ENCODE measurements around the gene ACE. TPM values are rescaled to one million over a fixed set of nuclear protein-coding genes. Genes with fewer than 3 reads are reported as not detected.

The ACE gene
- total and polyA plus RNA-seq, 5 donors: 4.0 to 10.1 (median 5.7) TPM

GRCh38 chr17:63445065-63445464 is 31.8 kb upstream of the ACE start:
- H3K9me3 ChIP-seq (ENCODE audit: control insufficient read depth, low read length): no peaks in the 10 kb centered on the region
- no peaks in the 10 kb centered on the region for H3K27me3 ChIP-seq (ENCODE audit: control insufficient read depth, insufficient read depth)
- DNase-seq: peak in 2 of 3 donors; percentile 25 to 49
- no peak for ATAC-seq
- WGBS: 68% methylated on average over 7 of the region's 7 CpGs
- H3K4me3 ChIP-seq (ENCODE audit: low read length): no peak overlapping the region
- intact Hi-C loops (cut with DNase I): no loop called here
- H3K27ac ChIP-seq (ENCODE audit: low read length): no peak overlapping the region
- peaks cover 7% of the 10 kb centered on the region for H3K4me1 ChIP-seq (ENCODE audit: control insufficient read depth, insufficient read depth, low read length)

- intact Hi-C loops (cut with DNase I): no loop called here
- peak overlapping the region; percentile 32 for H3K27ac ChIP-seq (ENCODE audit: low read length)
- peak; percentile 35 to 73 (median 63) for DNase-seq
- H3K4me3 ChIP-seq (ENCODE audit: low read length): peak overlapping the region; percentile 69
- H3K4me1 ChIP-seq (ENCODE audit: control insufficient read depth, insufficient read depth, low read length): peaks cover 5% of the 10 kb centered on the region
- 9% methylated on average over 24 of the region's 24 CpGs for WGBS
- H3K27me3 ChIP-seq (ENCODE audit: control insufficient read depth, insufficient read depth): no peaks in the 10 kb centered on the region
- peak in 1 of 2 donors; percentile 0 for ATAC-seq
- H3K9me3 ChIP-seq (ENCODE audit: control insufficient read depth, low read length): no peaks in the 10 kb centered on the region
Measured at GRCh38 chr17:63445571-63445953, 31.3 kb upstream of the ACE start.

- DNase-seq: peak; percentile 88 to 93 (median 93)
- intact Hi-C loops (cut with DNase I): no loop called here
- H3K4me1 ChIP-seq (ENCODE audit: control insufficient read depth, insufficient read depth, low read length): peaks cover 7% of the 10 kb centered on the region
Measured at GRCh38 chr17:63445954-63446752, 30.7 kb upstream of the ACE start, which contains the start of gene CYB561. Gene CYB561, minus strand, starts transcription at chr17:63446306. Its CDS starts 8,759 bp downstream, at chr17:63437547.

GRCh38 chr17:63446753-63447470 is 29.9 kb upstream of the ACE start:
- Histone ChIP-seq H3K4me1 (ENCODE audit: control insufficient read depth, insufficient read depth, low read length) (peaks cover 7% of the 10 kb centered on the region), H3K27ac (ENCODE audit: low read length) (peak overlapping the region; percentile 55), H3K9me3 (ENCODE audit: control insufficient read depth, low read length) (no peaks in the 10 kb centered on the region), H3K4me3 (ENCODE audit: low read length) (peak overlapping the region; percentile 69), H3K27me3 (ENCODE audit: control insufficient read depth, insufficient read depth) (no peaks in the 10 kb centered on the region)
- ATAC-seq (peak; percentile 73 to 76), DNase-seq (peak; percentile 80 to 91 (median 90))
- intact Hi-C loops (cut with DNase I): no loop called here
- WGBS: 25% methylated on average over 44 of the region's 44 CpGs

More at GRCh38 chr17:63445954-63446752, 30.7 kb upstream of the ACE start, which contains the start of gene CYB561:
- H3K27ac ChIP-seq (ENCODE audit: low read length): peak within 1 kb of the TSS; percentile 55
- ATAC-seq: peak; percentile 77 to 79
- no peaks in the 10 kb centered on the region for H3K9me3 ChIP-seq (ENCODE audit: control insufficient read depth, low read length)
- H3K27me3 ChIP-seq (ENCODE audit: control insufficient read depth, insufficient read depth): no peaks in the 10 kb centered on the region
- WGBS: under 1% methylated on average over 98 of the region's 99 CpGs
- peak within 1 kb of the TSS; percentile 69 for H3K4me3 ChIP-seq (ENCODE audit: low read length)

GRCh38 chr17:63447471-63448009 is 29.3 kb upstream of the ACE start:
- Histone ChIP-seq H3K27ac (ENCODE audit: low read length) (peak overlapping the region; percentile 55), H3K27me3 (ENCODE audit: control insufficient read depth, insufficient read depth) (no peaks in the 10 kb centered on the region), H3K9me3 (ENCODE audit: control insufficient read depth, low read length) (no peaks in the 10 kb centered on the region), H3K4me1 (ENCODE audit: control insufficient read depth, insufficient read depth, low read length) (peaks cover 8% of the 10 kb centered on the region), H3K4me3 (ENCODE audit: low read length) (no peak overlapping the region)
- intact Hi-C loops (cut with DNase I): no loop called here
- peak in 2 of 3 donors; percentile 53 to 57 for DNase-seq
- WGBS: 37% methylated on average over 12 of the region's 12 CpGs
- ATAC-seq: peak in 1 of 2 donors; percentile 13

- Histone ChIP-seq H3K4me3 (ENCODE audit: low read length) (no peak overlapping the region), H3K9me3 (ENCODE audit: control insufficient read depth, low read length) (no peaks in the 10 kb centered on the region), H3K4me1 (ENCODE audit: control insufficient read depth, insufficient read depth, low read length) (peaks cover 13% of the 10 kb centered on the region), H3K27me3 (ENCODE audit: control insufficient read depth, insufficient read depth) (no peaks in the 10 kb centered on the region), H3K27ac (ENCODE audit: low read length) (no peak overlapping the region)
- DNase-seq (peak in 1 of 3 donors; percentile 42), ATAC-seq (no peak)
- WGBS: 83% methylated on average over 3 of the region's 3 CpGs
- intact Hi-C loops (cut with DNase I): no loop called here
Measured at GRCh38 chr17:63448655-63449054, 28.2 kb upstream of the ACE start.

- Histone ChIP-seq H3K9me3 (ENCODE audit: control insufficient read depth, low read length) (no peaks in the 10 kb centered on the region), H3K4me3 (ENCODE audit: low read length) (no peak overlapping the region), H3K27me3 (ENCODE audit: control insufficient read depth, insufficient read depth) (no peaks in the 10 kb centered on the region), H3K4me1 (ENCODE audit: control insufficient read depth, insufficient read depth, low read length) (peaks cover 13% of the 10 kb centered on the region), H3K27ac (ENCODE audit: low read length) (no peak overlapping the region)
- WGBS: 43% methylated on average over 11 of the region's 11 CpGs
- ATAC-seq (no peak), DNase-seq (peak in 2 of 3 donors; percentile 48 to 60)
- intact Hi-C loops (cut with DNase I): no loop called here
Measured at GRCh38 chr17:63450551-63450950, 26.3 kb upstream of the ACE start.

GRCh38 chr17:63451150-63451549 is 25.7 kb upstream of the ACE start:
- no peak for ATAC-seq

GRCh38 chr17:63452046-63452961 is 24.6 kb upstream of the ACE start:
- DNase-seq (peak in 2 of 3 donors; percentile 19 to 31), ATAC-seq (no peak)
- Histone ChIP-seq H3K27ac (ENCODE audit: low read length) (no peak overlapping the region), H3K4me1 (ENCODE audit: control insufficient read depth, insufficient read depth, low read length) (peaks cover 13% of the 10 kb centered on the region), H3K9me3 (ENCODE audit: control insufficient read depth, low read length) (no peaks in the 10 kb centered on the region), H3K27me3 (ENCODE audit: control insufficient read depth, insufficient read depth) (no peaks in the 10 kb centered on the region), H3K4me3 (ENCODE audit: low read length) (no peak overlapping the region)
- 78% methylated on average over 15 of the region's 15 CpGs for WGBS
- intact Hi-C loops (cut with DNase I): no loop called here

More at GRCh38 chr17:63451150-63451549, 25.7 kb upstream of the ACE start:
- Histone ChIP-seq H3K27ac (ENCODE audit: low read length) (no peak overlapping the region), H3K4me3 (ENCODE audit: low read length) (no peak overlapping the region), H3K27me3 (ENCODE audit: control insufficient read depth, insufficient read depth) (no peaks in the 10 kb centered on the region), H3K9me3 (ENCODE audit: control insufficient read depth, low read length) (no peaks in the 10 kb centered on the region), H3K4me1 (ENCODE audit: control insufficient read depth, insufficient read depth, low read length) (peaks cover 13% of the 10 kb centered on the region)
- whole genome bisulfite sequencing: 95% methylated on average over 11 of the region's 11 CpGs
- DNase-seq: peak in 2 of 3 donors; percentile 16 to 35
- intact Hi-C loops (cut with DNase I): no loop called here

GRCh38 chr17:63452962-63453551 is 23.8 kb upstream of the ACE start:
- Histone ChIP-seq H3K4me3 (ENCODE audit: low read length) (no peak overlapping the region), H3K27me3 (ENCODE audit: control insufficient read depth, insufficient read depth) (no peaks in the 10 kb centered on the region), H3K27ac (ENCODE audit: low read length) (no peak overlapping the region), H3K9me3 (ENCODE audit: control insufficient read depth, low read length) (no peaks in the 10 kb centered on the region), H3K4me1 (ENCODE audit: control insufficient read depth, insufficient read depth, low read length) (peaks cover 11% of the 10 kb centered on the region)
- intact Hi-C loops (cut with DNase I): no loop called here
- DNase-seq: peak in 2 of 3 donors; percentile 36 to 38
- no peak for ATAC-seq
- WGBS: 37% methylated on average over 7 of the region's 7 CpGs
